ENCODE results near the gene NETO2.

DNA sequence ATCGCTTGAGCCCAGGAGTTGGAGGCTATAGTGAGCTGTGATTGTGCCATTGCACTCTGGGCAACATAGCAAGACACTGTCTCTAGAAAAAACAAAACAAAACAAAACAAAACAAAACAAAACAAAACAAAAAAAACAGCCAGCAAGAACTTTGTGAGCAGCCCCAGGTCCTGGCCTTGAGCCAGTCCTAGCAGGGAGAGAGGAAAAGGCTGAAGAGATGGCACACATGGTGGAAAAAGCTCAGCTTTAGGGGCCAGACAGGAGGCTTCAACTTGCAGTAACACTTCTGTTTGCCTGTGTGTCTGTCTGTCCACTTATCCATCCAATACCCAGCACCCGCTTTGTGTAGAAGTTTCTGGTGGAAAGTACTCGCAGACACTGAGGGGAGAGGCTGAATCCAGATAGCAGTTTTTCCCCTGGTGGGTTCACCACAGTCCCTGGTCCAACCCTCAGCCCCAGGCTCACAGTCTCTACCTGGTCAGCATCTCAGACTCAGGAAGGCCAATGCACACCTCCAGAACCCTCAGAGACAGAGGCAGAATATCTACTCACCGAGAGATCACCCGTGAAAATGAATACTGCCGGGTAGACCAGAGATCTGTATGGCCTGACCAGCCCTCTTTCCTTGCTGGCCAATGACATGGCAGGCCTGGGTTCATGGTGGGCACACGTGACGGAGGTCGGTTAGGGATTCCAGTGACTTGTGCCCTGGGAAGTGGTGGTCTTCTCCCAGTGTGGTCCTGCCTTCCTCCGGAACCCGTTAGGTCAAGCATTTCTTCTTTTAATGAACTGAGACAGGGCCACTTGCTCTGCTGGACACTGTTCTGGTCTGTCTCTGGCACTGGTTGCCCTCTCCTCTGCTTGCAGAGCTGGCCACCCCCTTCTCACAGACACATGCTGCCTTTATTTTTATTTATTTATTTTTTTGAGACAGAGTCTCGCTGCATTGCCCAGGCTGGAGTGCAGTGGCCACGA is 90.8 kb downstream of the NETO2 start:
- TF ChIP-seq, protein P1, sequence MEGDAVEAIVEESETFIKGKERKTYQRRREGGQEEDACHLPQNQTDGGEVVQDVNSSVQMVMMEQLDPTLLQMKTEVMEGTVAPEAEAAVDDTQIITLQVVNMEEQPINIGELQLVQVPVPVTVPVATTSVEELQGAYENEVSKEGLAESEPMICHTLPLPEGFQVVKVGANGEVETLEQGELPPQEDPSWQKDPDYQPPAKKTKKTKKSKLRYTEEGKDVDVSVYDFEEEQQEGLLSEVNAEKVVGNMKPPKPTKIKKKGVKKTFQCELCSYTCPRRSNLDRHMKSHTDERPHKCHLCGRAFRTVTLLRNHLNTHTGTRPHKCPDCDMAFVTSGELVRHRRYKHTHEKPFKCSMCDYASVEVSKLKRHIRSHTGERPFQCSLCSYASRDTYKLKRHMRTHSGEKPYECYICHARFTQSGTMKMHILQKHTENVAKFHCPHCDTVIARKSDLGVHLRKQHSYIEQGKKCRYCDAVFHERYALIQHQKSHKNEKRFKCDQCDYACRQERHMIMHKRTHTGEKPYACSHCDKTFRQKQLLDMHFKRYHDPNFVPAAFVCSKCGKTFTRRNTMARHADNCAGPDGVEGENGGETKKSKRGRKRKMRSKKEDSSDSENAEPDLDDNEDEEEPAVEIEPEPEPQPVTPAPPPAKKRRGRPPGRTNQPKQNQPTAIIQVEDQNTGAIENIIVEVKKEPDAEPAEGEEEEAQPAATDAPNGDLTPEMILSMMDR (conservative IDR thresholded peaks at IDR 0.05 in 1 of 2, IDR thresholded peaks at IDR 0.05 in 1 of 2; ENCODE audit: low read depth in 1 of 2, low read length in 2 of 2) = no peak
- TF ChIP-seq EZH2 (IDR thresholded peaks at IDR 0.05; ENCODE audit: low read length, missing control alignments) = no peak
